C1 segment of cervical spinal cord (tissue), 14 donors: ENCODE data around the gene ATG7.
"Not testable (repeated sequence)": the region's sequence is repeated elsewhere in the genome, so short reads cannot be mapped to it uniquely, and the experiment has no call there.

Source experiments
- DNase-seq, 14 donors: peaks; one replicate each; lab custom pipeline; 2025; lab: John Stamatoyannopoulos, UW

ATG7 gene

DNA sequence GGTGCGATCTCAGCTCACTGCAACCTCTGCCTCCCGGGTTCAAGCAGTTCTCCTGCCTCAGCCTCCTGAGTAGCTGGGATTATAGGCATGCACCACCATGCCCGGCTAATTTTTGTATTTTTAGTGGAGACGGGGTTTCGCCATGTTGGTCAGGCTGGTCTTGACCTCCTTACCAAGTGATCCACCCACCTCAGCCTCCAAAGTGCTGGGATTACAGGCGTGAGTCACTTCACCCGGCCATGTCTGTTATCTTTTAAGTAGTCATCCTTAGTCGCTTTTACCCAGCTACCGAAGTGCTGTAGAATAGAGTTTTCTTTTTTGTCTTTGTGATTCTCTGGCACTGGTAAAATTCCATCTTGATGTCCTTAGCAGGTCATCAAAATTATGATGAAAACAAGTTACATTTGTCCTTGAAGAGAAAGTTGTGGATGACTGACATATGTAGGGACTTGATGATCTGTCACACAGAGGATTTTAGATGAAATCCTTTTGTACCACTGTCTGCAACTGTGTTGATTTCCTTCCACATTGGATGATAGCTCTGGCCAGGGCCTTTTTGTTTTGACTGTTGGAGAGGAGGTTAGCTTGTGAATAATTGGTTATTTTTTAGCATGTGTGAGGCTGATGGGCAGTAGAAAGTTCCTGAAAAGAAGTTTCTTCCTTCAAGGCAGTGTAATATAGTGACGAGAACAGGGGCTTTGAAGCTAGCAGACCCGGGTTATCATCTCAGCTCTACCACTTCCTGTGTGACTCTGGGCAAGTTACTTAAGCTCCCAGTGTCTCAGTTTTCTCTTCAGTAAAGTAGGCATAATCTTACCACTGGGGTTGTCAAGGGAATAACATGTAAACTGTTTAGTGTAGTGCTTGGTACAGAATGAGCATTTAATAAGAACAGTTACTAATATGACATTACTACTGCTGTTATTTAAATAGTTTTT lies 18.8 kb downstream of the ATG7 start:
- no peak for DNase-seq

DNA sequence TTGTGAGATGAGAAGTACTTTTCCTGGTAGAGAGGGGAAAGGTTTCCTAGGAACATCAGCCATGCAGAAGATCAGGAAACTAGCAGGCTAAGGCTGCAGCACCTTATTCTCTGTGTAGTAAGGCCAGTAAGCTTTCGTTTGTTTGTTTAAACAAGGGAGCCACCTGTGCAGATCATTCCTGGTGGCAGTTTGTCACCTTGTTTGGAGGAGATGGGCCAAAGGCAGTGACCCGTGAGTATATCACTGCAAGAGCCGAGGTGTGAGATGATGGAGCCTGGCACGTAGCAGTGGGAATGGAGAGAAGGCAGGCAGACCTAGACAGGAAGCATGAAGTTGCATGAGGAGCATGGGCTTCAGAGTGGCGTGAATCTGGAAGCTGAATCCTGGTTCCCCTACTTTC lies 19.6 kb downstream of the ATG7 start:
- DNase-seq = no peak

DNA sequence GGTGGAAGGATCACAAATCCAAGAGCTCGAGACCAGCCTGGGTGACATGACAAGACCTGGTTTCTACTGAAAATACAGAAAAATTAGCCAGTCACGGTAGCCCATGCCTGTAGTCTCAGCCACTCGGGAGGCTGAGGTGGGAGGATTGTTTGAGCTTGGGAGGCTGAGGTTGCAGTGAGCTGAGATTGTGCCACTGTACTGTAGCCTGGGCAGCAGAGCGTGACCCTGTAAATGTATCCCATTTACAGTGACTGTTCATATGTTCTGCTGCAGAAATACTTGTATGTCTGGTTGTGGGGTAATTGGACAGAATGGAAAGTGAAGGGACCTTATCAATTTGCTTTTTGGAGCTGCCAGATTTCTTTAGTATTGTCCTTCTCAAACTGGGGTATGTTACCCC lies 24.9 kb downstream of the ATG7 start:
- no peak for DNase-seq

DNA sequence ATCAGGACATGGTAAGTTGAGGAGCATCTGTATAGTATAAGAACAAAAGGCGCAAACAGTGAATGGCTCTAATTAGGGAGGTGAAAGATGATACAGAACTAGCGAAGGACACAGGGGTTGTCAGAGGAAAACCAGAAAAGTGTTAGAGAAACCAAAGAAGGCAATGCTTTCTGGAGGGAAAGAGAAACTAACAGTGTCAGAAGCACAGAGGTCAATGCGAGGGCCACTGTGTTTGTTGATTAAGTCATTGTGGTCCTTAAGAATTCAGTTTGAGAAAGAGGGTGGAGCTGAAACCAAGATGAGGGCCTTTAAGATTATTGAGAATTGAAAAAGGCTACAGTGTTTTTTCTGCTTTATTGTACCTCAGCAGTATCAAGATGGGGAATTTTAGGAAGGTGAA lies 28.8 kb downstream of the ATG7 start:
- DNase-seq = no peak

DNA sequence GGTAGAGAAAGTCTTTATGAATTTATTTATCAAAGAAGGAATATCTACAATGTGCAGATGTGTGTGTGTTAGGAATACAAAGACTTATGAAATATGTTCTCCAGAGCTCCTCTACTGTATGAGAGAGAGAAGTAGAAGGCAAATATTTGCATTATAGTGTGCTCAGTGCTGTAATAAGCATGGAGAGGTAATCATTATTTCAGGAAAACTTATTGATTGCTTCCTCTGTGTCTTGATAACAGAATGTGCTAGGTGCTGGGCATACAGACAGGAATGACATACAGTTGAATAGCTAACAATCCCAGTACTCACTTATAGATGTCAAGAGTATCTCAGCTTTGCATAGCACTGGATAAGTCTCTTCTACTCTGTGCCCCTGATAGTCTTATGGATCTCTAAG lies 30.2 kb downstream of the ATG7 start:
- no peak for DNase-seq

DNA sequence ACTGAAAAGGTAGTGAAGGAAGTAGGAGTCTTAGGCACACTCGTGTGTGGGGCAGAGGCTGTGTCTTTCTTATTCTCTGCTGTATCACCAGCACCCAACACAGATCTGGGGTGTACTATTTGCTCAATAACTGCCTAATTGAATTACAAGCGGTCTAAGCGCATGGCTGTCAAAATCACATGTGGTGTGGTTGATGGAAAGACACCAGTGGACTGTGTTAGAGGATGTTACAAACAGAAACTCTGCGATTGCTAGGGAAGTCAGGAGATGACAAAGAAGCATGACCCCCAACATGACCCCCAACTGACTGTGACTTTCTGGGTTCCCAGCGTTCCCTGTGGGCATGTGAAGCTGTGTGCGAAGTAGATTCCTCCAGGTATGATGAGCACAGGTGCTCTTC lies 32.0 kb downstream of the ATG7 start:
- DNase-seq = no peak

DNA sequence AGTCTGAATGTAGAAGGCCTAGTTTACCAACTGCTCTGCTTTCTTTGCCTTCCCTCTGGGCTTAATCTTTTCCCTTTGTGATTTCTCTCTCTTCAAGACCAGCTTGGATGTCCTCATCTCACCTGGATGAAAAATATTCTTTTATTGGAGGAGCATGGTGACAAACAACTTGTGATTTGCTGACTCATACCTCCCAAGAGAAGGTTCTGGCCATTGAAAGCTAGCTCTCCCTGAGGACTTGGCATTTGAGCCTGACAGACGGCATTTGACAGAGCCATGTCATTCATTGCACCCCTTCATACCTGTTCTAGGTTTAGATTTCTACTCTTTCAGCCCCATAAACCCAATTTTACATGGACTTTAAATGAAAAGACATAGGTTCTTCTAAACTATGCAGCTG lies 33.3 kb downstream of the ATG7 start:
- no peak for DNase-seq

DNA sequence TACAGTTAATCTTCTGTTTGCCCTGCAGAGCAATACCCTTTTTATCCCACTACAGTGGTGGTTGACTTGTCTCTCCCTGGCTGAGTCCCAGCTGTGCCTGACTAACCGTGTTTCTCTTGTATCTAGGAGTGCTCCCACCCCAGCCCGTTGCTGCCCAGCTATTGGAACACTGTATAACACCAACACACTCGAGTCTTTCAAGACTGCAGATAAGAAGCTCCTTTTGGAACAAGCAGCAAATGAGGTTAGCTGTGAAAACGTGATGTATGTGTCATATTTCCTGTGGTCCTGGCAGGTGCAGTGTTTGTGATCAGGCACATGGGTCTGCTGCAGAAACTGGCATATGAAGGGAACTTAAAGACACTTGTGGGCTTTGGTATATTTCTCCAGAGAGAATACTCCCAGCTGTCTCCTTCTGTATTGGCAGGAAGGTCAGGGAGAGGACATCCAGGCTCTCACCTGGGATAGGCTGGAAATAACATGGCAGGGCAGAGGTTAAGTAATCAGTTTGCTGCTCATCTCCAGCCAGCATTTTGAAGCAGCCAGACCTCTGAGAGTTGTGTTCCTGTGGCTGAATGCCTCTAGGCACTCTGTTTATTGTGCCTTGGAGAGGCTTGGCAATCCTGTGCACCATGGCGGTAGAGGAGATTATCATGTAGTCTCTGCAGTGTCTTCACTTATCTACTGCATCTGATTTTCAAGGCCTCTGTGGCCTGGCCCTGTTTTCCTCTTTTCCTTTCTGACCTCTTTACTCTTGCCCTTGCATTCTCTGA lies 34.8 kb downstream of the ATG7 start:
- no peak for DNase-seq

DNA sequence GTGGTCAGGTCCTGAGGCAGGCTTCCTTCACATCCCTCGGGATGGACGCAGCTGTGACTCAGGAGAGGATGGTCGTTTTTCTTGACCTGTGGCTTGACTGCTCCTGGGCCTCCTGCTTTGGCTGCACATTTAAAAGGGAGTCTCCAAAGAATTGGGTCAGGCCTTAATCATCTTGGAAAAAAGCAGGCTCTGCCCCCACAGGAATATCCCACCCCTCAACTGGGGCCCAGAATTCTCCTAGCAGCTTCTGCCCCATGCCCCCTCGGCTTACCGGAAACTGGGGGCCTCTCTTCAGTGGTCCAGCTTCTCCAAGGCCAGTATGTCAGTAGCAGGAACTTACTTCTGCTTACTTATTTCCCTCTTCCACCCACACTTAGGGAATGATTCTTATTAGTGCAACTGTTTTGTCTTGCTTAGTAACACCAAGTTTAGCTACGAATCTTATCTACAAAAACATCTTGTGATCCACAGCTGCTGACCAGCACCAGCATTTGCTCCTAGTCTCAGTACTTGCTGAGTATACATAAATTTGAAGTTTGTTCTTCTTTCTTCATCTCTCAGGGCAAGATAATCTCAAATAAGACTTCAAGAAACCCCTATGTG lies 35.7 kb downstream of the ATG7 start:
- DNase-seq = no peak

DNA sequence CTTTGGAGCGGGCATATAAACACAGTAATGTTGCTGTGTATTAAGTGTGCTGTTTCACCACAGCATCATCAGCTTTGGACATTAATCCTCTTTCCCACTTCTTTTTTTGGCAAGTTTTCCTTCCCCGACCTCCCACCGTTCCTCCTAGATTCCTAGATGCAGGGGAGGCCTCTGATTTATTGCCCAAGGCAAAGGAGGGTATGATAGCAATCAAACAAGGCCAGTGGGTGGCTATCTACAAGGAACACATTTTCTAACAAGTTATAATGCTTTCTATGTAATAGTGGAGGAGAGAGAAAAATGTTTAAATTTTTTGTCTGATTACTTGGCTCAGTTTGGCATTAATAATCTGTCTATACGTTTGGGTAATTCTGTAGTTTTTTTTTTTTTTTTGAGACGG lies 38.1 kb downstream of the ATG7 start:
- DNase-seq = no peak

DNA sequence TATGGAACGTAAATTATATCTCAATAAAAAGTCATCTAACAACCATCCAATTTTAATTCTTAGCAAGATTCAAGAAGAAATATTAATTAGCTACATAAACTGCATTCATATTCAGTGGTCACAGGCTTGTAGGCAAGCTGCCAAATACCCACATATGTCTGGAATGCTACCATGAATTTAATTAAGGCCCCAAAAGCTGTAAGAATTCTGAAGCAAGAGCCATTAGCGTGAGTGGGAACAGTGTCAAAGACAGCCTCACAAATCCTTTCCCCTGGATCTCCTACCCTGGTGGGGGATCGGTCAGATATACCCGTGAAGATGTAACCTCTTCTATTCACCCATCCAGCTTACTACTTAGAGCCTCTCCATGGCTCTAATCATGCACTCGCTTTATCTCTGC lies 40.0 kb downstream of the ATG7 start:
- no peak for DNase-seq

DNA sequence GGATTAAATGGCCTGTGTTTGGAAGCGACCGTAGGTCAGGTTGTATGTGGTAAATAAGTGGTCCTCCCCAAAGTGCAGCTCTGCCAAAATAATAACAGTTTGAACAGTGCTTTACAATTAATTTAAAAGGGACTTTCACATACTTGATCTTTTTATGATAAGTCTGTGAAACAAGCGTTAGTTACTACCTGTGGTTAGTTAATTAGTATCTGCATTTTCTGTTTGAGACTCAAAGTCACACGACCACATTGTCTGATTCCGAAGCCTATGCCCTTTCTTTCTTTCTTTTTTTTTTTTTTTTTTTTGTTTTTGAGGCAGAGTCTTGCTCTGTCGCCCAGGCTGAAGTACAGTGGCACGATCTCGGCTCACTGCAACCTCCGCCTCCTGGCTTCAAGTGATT lies 45.1 kb downstream of the ATG7 start:
- DNase-seq = no peak

DNA sequence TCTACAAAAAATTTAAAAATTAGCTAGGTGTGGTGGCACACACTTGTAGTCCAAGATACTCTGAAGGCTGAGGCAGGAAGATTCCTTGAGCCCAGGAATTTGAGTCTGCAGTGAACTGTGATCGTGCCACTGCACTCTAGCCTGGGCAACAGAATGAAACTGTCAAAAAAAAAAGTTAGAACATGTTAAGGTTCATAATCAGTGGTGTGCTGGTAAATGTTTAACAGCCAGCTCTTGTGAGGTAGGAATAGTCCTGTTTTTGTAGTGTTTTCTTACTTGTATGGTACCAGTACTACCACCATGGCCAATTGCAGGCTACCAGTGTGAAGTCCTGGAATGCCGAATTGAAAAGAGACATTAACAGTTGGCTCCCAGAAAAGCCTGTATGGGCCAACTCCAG lies 50.7 kb downstream of the ATG7 start:
- DNase-seq = no peak

DNA sequence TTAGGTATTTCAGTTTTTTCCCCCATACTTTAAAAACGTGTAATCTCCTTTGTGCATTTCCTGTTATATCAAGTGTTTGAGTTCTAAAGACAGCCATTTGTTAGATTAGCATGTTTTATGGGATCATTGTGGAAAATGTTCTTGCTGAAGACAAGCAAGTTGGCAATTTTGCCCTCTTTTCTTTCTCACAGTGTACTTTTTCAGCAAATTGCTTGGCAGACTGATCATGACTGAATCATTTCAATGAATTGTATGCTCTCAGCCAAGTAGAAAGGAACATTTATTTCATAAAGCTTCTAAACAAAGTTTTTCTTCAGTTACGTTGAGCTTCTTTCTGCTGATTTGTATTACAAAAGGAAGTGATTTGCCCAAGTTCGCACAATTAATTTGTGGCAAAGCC lies 51.6 kb downstream of the ATG7 start:
- DNase-seq = no peak

DNA sequence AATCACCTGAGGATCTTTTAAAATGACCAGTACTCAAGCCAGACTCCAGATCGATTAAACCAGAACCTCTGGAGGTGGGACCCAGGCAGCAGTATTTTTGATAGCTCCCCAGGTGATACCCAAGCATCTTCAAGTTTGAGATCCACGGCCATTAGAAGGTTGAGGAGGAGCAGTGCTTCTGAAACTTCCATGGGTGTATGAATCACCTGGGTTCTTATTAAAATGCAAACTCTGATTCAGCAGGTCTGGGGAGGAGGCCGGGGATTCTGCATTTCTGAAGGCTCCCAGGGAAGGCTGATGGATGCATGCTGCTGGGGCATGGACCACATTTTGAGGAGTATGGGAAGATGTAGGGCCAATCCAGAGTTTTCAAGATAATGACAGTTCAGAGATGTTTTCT lies 55.4 kb downstream of the ATG7 start:
- no peak for DNase-seq

DNA sequence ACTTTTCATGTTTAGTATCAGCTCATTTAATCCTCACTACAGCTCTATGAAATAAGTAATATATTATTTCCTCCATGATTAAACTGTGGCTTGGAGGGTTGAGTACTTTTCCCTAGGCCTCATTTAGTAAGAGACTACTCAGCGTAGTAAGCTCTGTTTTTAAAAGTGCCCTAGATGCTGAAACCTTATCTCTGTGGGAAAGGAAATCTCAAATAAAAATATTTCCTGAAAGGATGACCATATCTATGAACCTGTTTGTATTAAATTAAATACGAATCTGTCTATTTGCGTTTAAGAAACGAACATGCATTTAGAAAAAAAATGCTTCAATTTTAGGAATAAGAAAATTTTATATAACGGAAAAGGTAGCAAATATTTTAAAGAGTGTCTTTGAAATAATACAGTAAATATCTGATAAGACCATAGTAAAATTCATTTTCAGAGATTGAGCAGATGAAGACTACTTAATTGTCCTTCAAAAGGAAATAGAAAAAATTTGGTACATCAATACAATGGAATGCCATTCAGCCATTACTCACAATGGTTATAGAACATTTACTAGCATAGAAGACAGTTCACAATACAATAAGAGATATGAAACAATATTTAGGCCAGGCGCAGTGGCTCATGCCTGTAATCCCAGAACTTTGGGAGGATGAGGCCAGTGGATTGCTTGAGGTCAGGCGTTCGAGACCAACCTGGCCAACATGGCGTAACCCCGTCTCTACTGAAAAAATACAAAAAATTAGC lies 56.2 kb downstream of the ATG7 start:
- DNase-seq = no peak

DNA sequence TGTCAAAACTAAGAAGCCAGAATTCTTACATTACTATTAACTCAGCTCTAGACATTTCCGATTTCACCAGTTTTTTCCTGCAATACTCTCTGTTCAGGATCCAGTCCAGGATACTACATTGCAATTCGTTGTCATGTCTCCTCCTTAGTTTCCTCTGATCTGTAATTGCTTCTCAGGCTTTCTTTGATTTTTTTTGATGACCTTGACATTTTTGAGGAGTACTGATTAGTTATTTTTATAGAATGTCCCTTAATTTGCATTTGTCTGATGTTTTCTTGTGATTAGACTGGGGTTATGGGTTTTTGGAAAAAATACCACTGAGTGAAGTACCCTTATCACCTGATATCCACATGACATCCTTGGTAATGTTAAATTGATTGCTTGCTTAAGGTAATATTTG lies 57.6 kb downstream of the ATG7 start:
- no peak for DNase-seq

DNA sequence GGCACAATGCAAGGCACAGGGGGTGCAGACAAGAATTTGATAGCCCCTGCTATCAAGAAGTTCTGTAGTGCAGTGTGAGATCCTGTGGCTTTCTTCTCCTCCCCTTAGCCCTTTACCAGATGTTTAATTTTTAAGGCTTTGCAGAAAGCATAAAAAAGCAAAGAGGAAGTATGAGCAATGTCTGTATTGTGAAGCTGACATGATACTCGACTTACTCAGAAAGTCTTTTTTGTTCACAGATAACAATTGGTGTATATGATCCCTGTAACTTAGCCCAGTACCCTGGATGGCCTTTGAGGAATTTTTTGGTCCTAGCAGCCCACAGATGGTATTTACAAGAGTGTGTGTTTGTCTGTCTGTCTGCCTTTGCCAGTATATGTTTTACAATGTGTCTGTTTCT lies 58.9 kb downstream of the ATG7 start:
- DNase-seq = no peak

DNA sequence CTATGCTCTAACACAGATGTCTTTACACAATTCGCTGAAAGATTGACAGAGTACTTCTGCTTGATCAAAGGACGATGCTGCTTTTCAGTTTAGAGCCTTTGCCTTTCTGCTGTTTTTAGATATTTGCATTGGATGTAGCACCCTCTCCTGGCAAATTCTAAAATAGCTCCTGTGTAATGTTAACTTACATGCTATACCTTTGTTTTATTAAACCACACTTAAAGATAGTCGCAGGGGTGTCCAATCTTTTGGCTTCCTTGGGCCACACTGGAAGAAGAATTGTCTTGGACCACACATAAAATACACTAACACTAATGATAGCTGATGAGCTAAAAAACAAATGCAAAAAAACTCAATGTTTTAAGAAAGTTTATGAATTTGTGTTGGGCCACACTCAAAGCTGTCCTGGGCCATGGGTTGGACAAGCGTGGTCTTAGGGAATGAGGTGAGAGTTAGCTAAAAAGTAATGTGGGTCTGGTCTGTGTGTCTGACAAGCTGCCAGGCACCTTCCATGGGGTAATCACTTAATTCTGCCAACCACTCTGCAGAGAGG lies 62.9 kb downstream of the ATG7 start:
- DNase-seq = no peak

DNA sequence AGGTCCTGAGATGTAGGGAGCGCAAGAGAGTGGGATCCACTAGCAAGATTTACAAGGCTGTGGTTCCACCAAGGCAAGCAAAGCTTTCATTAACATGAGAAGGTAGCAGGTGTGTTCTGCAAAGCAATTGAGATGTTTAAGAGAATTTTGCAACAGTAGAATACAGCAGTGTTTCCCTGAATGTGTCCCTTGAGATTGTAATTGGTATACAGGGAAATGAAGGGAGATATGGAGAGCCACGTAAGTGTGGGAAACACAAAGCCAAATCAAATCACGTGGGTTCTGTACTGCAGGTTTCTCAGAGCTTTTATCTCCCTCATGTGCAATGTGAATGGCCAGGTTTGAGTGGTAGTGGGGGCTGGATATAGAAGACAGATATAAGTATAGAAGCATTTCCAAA lies 67.3 kb downstream of the ATG7 start:
- DNase-seq = no peak

DNA sequence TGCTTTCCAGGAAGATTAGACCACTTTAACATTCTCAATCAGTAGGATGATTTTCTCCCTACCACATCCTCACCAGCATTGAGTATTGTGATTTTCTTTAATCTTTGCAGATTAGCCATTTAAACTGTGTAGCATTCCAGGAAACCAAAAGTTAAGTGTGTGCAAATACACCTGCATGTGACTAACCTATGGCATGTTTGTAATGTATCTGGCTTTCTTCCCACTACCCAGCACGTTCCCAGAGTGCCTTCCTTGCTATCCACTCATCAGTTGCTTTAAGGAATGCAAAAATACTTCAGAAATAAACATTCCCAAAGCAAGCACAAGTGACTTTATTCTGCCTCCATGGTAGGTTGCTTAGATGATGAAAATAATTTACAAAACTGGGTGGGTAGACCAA lies 74.2 kb downstream of the ATG7 start:
- no peak for DNase-seq

DNA sequence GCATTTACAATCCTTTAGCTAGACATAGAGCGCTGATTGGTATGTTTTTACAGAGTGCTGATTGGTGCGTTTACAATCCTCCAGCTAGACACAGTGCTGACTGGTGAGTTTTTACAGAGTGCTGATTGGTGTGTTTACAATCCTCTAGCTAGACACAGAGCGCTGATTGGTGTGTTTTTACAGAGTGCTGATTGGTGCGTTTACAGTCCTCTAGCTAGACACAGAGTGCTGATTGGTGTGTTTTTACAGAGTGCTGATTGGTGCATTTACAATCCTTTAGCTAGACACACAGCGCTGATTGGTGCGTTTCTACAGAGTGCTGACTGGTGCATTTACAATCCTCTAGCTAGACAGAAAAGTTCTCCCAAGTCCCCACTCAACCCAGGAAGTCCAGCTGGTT lies 76.7 kb downstream of the ATG7 start:
- not testable (repeated sequence) for DNase-seq
